Measurements from ENCODE around the gene PIAS3.

The PIAS3 gene

DNA sequence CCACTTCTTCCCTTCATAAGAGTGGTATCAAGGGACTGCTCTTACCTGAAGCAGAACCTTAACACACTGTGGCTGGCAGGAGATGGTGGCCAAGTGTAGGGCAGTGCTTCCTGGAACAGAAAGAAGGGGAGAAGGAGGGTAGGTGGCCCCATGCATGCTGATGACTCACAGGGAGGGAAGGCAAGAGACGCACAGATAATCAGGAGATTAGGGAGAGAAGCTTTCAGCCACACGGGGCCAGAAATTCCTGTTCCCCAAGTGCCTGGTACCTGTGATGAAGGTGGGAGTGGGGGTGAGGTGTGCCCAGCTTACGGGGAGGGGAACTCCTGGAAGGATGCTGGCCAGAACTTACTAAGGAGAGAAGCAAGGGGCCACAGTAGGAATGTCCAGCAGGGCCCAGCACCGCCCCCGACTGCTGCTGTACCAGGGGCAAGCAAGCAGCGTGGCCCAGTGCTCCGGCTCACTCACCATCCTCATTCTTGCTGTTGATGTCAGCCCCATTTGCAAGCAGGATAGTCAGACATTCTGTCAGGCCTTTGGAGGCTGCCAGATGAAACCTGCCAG lies 19.1 kb upstream of the PIAS3 start:
- DNase-seq (ENCODE audit: low read depth), result peak; percentile 90
- H3K4me3 ChIP-seq (ENCODE audit: low read length), result no peak overlapping the region
- TF ChIP-seq, protein P1, sequence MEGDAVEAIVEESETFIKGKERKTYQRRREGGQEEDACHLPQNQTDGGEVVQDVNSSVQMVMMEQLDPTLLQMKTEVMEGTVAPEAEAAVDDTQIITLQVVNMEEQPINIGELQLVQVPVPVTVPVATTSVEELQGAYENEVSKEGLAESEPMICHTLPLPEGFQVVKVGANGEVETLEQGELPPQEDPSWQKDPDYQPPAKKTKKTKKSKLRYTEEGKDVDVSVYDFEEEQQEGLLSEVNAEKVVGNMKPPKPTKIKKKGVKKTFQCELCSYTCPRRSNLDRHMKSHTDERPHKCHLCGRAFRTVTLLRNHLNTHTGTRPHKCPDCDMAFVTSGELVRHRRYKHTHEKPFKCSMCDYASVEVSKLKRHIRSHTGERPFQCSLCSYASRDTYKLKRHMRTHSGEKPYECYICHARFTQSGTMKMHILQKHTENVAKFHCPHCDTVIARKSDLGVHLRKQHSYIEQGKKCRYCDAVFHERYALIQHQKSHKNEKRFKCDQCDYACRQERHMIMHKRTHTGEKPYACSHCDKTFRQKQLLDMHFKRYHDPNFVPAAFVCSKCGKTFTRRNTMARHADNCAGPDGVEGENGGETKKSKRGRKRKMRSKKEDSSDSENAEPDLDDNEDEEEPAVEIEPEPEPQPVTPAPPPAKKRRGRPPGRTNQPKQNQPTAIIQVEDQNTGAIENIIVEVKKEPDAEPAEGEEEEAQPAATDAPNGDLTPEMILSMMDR (IDR thresholded peaks at IDR 0.05; ENCODE audit: insufficient read depth, low read depth, low read length, missing control alignments), result no peak

DNA sequence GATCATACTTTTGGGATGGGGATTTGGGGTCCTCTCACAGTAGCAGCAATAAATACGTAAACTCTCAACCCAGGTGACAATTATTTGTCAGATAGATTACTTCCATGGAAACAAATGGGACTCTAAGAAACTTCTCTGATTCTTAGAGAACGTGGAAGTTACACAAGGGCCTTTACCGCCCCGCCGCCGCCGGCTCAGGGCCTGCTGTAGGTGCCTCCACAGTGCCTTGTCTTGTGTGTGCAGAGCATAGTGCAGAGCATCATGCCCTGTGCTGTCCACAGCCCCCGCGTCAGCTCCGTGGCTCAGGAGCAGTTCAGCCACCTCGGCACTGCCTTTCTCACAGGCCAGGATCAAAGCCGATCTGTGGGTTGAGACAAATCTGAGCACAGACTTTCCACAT lies 15.8 kb upstream of the PIAS3 start:
- no peak overlapping the region for H3K4me3 ChIP-seq (ENCODE audit: low read length)
- TF ChIP-seq, protein P1 (IDR thresholded peaks at IDR 0.05; ENCODE audit: insufficient read depth, low read depth, low read length, missing control alignments), result no peak
- no peak for DNase-seq (ENCODE audit: low read depth)

DNA sequence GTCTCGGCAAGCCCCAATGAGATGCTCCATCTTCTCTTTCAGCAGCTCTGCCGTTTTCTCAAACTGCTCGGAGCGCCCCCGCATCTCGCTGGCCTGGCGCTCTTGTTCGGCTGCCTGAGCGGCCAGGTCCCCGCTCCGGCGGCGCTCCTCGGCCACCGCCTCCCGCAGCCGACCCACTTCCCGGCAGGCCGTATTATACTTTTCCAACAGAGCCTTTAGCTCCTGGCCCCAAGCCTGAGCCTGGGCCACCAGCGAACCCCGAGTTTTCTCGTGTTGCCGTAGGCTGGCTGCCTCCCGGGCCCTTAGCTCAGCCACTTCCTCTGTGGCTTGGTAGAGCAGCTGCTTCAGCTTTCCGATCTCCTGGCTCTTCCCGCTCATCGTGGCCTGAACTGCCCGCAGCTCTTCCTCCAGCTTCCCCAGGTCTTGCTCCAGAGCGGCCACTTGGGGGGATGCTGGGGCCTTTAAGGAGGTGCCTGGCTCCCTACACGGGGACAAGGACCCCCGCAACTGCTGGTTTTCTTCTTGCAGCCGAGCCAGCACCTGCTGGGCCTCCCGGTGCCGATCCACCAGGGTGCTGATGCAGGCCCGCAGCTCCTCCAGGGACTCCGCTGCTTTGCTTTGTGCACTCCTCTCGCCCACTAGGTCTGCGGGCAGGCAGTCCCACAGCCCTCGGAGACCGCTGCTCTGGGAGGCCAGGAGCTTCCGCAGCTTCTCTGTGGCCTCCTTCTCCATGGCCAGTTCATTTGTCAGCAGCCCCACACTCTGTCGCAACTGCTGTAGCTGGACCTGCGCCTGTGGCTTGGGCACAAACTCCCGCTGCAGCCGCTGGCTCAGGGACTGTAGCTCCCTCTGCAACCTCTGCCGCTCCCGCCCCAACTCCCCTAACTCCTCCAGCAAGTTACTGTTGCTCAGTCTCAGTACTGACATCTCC lies 13.4 kb upstream of the PIAS3 start:
- no peak for DNase-seq (ENCODE audit: low read depth)
- TF ChIP-seq, protein P1 (IDR thresholded peaks at IDR 0.05; ENCODE audit: insufficient read depth, low read depth, low read length, missing control alignments), result no peak
- H3K4me3 ChIP-seq (ENCODE audit: low read length), result peak overlapping the region; percentile 0

DNA sequence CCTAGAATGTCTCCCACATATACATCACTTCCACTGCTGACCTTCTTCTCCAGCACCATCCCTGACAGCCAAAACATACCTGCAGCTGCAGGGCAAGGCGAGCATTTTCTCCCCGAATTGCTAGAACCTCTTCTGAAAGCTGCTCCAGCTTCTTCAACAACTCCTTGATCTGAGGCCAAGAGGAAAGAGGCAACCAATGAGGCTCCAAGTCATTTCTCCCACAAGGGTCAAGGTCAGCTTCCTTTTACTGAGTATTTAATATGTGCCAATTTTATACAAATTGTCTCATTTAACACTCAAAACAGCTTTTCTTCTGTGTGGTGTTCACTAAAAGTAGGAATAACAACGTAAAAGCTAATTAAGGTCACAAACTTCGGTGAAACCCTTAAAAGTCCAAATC lies 9.4 kb upstream of the PIAS3 start:
- TF ChIP-seq, protein P1 (IDR thresholded peaks at IDR 0.05; ENCODE audit: insufficient read depth, low read depth, low read length, missing control alignments), result no peak
- no peak for DNase-seq (ENCODE audit: low read depth)
- no peak overlapping the region for H3K4me3 ChIP-seq (ENCODE audit: low read length)

DNA sequence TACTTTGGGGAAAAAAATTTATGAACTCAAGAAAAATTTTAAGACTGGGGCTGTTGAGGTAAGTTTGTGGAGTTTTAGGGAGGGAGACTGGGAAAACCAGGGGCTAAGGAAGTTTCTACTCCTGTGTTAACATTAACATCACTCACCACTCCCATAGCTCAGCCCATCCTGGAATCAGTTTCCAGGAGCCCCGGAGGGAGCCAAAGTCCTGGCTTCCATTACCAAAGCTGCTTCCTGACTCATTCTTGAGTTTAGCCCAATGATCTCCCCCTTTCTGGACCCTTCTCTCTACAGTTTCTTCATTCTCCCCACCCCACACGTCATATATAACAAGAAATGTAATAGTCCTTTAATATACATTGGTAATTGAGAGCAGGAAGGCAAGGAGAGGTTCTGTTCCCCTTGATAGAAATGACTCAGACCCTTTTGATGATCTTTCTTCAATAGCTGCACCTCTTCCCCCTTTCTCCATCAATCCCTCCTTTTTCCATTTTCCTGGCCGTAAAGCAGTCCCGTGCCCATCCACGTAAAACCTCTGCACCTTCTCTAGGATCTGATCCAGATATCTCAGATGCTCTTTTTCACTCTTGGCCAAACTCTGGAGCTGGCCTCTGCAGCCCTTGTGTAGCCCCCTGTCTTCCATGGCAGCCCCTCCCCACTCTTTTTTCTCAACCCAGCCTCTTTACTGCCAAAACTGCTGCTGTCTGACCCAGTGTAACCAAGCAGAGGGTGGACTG lies 4.6 kb upstream of the PIAS3 start:
- TF ChIP-seq, protein P1 (IDR thresholded peaks at IDR 0.05; ENCODE audit: insufficient read depth, low read depth, low read length, missing control alignments), result no peak
- DNase-seq (ENCODE audit: low read depth), result no peak
- H3K4me3 ChIP-seq (ENCODE audit: low read length), result no peak overlapping the region

- DNase-seq (ENCODE audit: low read depth), result peak; percentile 88
- H3K4me3 ChIP-seq (ENCODE audit: low read length), result peak overlapping the region; percentile 87
- TF ChIP-seq, protein P1 (IDR thresholded peaks at IDR 0.05; ENCODE audit: insufficient read depth, low read depth, low read length, missing control alignments), result no peak
Observed at GRCh38 chr1:145859491-145860023, 676 bp upstream of the PIAS3 start.
